ENCODE data around the gene MAB21L4.
"Not testable (repeated sequence)": the region's sequence is repeated elsewhere in the genome, so short reads cannot be mapped to it uniquely, and the experiment has no call there.

Gene MAB21L4

DNA sequence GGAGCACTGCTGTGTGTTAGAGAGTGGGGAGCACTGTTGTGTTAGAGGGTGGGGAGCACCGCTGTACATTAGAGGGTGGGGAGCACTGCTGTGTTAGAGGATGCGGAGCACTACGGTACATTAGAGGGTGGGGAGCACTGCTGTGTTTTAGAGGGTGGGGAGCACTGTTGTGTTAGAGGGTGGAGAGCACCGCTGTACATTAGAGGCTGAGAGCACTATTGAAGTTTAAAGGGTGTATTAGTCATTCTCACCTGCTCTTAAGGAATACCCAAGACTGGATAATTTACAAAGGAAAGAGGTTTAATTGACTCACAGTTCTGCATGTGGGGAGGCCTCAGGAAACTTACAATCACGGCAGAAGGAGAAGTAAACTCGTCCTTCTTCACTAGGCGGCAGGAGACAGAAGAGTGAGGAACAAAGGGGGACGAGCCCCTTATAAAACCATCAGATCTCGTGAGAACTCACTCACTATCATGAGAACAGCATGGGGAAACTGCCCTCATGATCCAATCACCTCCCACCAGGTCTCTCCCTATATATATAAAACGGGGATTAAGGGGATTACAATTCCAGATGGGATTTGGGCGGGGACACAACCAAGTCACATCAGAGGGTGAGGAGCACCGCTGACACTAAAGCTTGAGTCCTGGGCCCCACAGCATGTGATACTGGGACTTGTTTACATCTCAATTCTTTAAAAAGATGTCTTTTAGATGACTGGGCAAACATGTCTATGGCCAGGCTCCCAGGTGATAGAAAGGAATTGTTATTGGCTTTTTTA is 46.9 kb downstream of the MAB21L4 start:
- no peak for TF ChIP-seq CTCF (IDR thresholded peaks at IDR 0.05; ENCODE audit: low read depth, low read length)
- peak overlapping the region; percentile 15 for H3K4me3 ChIP-seq (ENCODE audit: low read depth, low read length)
- no peaks in the 10 kb centered on the region for H3K36me3 ChIP-seq
- H3K27me3 ChIP-seq (ENCODE audit: insufficient read depth, low read depth, severe bottlenecking) = no peaks in the 10 kb centered on the region
- peak; percentile 80 for DNase-seq
- H3K27ac ChIP-seq = peak overlapping the region; percentile 69
- peaks cover 1% of the 10 kb centered on the region for H3K9me3 ChIP-seq (ENCODE audit: severe bottlenecking)

DNA sequence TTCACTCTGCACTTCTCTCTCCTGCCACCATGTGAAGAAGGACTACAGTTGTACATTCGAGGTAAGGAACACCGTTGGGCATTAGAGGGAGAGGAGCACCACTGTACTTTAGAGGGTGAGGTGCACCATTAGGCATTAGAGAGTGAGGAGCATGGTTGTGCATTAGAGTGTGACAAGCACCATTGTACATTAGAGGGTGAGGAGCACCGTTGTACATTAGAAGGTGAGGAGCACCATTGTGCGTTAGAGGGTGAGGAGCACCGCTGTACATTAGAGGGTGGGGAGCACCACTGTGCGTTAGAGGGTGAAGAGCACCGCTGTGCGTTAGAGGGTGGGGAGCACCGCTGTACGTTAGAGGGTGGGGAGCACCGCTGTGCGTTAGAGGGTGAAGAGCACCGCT is 48.1 kb downstream of the MAB21L4 start:
- no peak overlapping the region for H3K4me3 ChIP-seq (ENCODE audit: low read depth, low read length)
- no peak for TF ChIP-seq CTCF (IDR thresholded peaks at IDR 0.05; ENCODE audit: low read depth, low read length)
- H3K9me3 ChIP-seq (ENCODE audit: severe bottlenecking) = no peaks in the 10 kb centered on the region
- H3K27ac ChIP-seq = no peak overlapping the region
- DNase-seq = no peak
- H3K27me3 ChIP-seq (ENCODE audit: insufficient read depth, low read depth, severe bottlenecking) = no peaks in the 10 kb centered on the region
- H3K36me3 ChIP-seq = no peaks in the 10 kb centered on the region

- H3K4me3 ChIP-seq (ENCODE audit: low read depth, low read length) = no peak overlapping the region
- H3K27ac ChIP-seq = no peak overlapping the region
- no peak for DNase-seq
- no peak for TF ChIP-seq CTCF (IDR thresholded peaks at IDR 0.05; ENCODE audit: low read depth, low read length)
- H3K36me3 ChIP-seq = no peaks in the 10 kb centered on the region
- no peaks in the 10 kb centered on the region for H3K9me3 ChIP-seq (ENCODE audit: severe bottlenecking)
- H3K27me3 ChIP-seq (ENCODE audit: insufficient read depth, low read depth, severe bottlenecking) = no peaks in the 10 kb centered on the region
Measured at GRCh38 chr2:240846873-240847595, 48.9 kb downstream of the MAB21L4 start.

GRCh38 chr2:240846309-240846708 is 49.6 kb downstream of the MAB21L4 start:
- H3K36me3 ChIP-seq; DNase-seq; H3K4me3 ChIP-seq (ENCODE audit: low read depth, low read length); H3K27ac ChIP-seq; H3K27me3 ChIP-seq (ENCODE audit: insufficient read depth, low read depth, severe bottlenecking); H3K9me3 ChIP-seq (ENCODE audit: severe bottlenecking): not testable (repeated sequence)

DNA sequence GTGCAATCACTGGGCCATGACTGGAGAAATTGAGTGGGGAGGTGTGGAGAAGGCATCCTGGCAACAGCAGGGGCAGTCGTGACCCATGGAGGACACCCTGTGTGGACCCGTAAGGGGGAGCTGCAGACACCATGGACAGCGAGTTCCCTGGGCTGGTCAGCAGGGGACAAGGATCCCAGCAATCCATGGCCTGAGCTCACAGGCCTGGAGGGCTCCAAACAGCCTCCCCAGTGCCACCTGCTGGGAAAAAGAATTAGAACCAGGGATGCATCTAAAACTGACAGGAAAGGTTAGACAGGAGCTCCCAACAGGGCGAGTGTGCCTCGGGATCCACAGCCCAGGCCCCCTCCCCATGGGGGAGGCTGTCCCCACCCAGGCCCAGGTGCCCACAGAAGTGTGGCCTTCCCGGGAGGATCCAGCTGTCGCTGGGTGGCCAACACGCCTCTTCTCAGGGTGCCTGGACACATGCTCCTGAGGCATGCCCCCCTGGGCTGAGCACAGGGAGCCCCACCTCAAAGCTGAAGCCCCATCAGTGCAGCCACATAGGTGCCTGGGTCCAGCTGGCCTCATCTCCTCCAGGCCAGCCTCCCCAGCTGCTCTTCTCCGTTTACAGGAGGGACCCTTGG is 55.4 kb downstream of the MAB21L4 start:
- peak; percentile 91 for DNase-seq
- peak; percentile 82 for TF ChIP-seq CTCF (IDR thresholded peaks at IDR 0.05; ENCODE audit: low read depth, low read length)
- H3K4me3 ChIP-seq (ENCODE audit: low read depth, low read length) = no peak overlapping the region
- no peaks in the 10 kb centered on the region for H3K27me3 ChIP-seq (ENCODE audit: insufficient read depth, low read depth, severe bottlenecking)
- no peak overlapping the region for H3K27ac ChIP-seq
- no peaks in the 10 kb centered on the region for H3K36me3 ChIP-seq
- no peaks in the 10 kb centered on the region for H3K9me3 ChIP-seq (ENCODE audit: severe bottlenecking)

Measured in WERI-Rb-1 (cell line).